ENCODE results near the gene DBN1. TPM values are rescaled to one million over a fixed set of nuclear protein-coding genes. Genes with fewer than 3 reads are reported as not detected.
A peak's percentile ranks its signal among the peaks of the same experiment; 100 is the strongest.

DBN1 gene
- total RNA-seq, 1 experiment from 2014 or later = 41.6 TPM

DNA sequence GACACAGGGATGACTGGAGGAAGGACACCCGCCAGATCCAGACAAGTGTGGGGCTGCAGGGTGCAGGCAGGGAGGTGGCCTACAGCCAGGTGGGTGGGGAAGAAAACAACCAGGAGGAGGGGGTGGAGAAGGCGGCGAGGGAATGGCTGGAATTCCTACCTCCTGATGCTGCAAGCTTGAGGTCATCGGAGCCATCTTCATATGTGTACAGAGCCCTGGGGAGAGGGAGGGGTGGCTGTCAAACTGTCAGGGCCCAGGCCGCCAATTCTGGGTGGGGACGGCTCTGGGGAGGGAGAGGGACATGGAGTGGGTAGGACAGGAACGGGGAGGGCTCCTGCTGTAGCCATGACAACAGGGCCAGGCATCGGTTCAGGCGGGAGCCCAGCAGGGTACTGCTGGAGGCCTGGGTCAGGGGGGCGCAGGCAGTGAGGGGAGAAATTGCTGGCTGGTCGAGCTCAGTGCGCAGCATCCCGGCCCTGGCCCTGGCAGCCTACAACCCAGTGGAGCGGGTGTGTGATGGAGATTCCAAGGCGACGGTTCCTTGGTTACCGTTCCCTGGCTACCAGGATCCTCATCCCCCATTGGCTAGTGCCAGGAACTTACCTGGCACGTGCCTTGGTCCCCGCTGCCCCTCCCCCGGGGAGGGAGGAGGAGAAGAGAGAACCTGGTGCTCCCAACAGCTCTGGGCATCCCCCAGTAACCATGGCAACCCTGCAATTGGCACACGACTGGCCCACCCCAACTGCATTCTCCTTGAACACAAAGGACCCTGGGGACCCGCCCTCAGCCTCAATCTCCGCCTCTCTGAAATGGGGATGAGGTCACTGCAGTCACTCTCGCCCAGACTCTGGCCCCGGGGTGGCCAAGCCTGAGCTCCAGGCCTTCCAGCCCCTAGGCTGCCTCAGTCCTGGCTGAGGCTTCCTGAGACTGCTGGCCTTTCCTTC lies 4.5 kb downstream of the DBN1 start:
- DNase-seq (ENCODE audit: low read depth, low spot score) = no peak
- in situ Hi-C loops (cut with HindIII; ENCODE audit: low pct_unique_long_range_greater_than_20kb, low sequenced_read_pairs) = no loop called here

- no peak for DNase-seq (ENCODE audit: low read depth, low spot score)
- in situ Hi-C loops (cut with HindIII; ENCODE audit: low pct_unique_long_range_greater_than_20kb, low sequenced_read_pairs) = no loop called here
These were observed 5.1 kb downstream of the DBN1 start for GRCh38 chr5:177468329-177468684.

- DNase-seq (ENCODE audit: low read depth, low spot score) = no peak
- in situ Hi-C loops (cut with HindIII; ENCODE audit: low pct_unique_long_range_greater_than_20kb, low sequenced_read_pairs) = no loop called here
These were observed 6.0 kb downstream of the DBN1 start for GRCh38 chr5:177467436-177467835.

GRCh38 chr5:177466861-177467260 lies 6.6 kb downstream of the DBN1 start:
- no peak for DNase-seq (ENCODE audit: low read depth, low spot score)
- in situ Hi-C loops (cut with HindIII; ENCODE audit: low pct_unique_long_range_greater_than_20kb, low sequenced_read_pairs) = no loop called here

DNA sequence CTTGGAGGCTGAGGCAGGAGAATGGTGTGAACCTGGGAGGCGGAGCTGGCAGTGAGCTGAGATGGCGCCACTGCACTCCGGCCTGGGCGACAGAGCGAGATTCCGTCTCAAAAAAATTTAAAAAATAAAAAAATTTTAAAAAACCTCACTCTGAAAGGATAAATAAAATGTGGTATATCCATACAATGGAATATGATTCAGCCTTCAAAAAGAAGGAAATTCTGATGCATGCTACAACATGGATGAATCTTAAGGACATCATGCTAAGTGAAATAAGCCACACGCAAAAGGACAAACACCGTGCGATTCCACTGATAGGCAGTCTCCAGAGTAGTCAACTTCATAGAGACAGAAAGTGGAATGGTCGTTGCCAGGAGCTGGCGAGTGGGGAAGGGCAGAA lies 8.4 kb downstream of the DBN1 start:
- in situ Hi-C loops (cut with HindIII; ENCODE audit: low pct_unique_long_range_greater_than_20kb, low sequenced_read_pairs) = no loop called here
- DNase-seq (ENCODE audit: low read depth, low spot score) = no peak

GRCh38 chr5:177462021-177462670 lies 11.3 kb downstream of the DBN1 start:
- in situ Hi-C loops (cut with HindIII; ENCODE audit: low pct_unique_long_range_greater_than_20kb, low sequenced_read_pairs) = no loop called here
- no peak for DNase-seq (ENCODE audit: low read depth, low spot score)

DNA sequence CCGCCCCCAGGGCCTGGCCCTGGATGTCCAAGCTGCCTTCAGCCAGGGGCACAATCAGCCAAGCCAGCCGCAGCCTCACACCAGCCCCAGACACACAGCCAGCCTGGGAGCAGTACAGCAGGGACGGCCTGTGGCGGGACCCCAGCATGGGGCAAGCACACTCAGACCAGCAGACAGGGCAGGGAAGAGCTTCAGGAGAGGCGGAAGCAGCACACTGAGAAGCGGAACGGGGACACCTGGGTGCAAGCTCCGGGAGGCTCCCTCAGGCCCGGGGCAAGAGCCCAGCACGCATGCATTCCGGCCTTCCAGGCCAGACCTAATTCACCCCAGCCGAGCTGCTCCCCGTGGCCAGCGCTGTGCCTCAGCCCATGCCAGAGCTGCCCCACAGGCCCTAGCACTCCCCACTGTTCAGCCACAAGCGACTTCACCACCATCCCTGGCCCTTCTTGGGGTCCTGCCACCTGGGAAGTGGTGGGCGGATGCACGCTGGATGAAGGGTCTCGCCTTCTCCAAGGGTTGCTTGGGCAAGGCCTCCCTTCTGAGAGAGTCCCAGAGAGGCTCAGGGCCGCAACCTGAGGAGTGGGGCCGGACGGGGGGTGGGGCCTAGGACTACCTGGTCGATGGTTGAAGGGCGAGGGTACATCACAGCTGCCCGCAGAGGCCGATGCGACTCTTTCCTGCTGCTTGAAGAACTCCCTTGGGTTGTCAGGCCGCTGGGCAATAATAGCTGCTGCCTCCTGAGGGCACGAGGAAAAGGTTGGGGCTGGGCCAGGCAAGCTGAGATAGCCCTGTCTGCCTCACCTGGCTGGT lies 13.4 kb downstream of the DBN1 start:
- DNase-seq (ENCODE audit: low read depth, low spot score) = no peak
- in situ Hi-C loops (cut with HindIII; ENCODE audit: low pct_unique_long_range_greater_than_20kb, low sequenced_read_pairs) = no loop called here

DNA sequence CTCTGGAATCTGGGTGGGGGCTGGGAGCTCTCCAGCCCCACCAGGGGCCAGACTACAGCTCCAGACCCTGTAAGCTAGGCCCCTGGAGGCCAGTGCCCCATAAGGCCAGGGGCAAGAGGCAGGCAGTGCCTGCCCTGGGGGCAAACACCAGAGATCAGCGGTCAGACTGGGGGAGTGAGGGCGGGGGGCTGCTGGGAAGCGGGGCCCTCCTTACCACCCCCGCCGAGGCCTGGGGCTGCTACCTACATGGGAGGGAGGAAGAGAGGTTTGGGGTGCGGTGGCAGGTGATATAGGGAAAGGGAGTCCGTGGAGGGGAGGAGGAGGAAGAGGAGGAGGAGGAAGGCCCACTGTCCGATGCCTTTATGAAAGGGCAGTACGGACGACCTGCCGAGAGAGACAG lies 14.1 kb downstream of the DBN1 start:
- in situ Hi-C loops (cut with HindIII; ENCODE audit: low pct_unique_long_range_greater_than_20kb, low sequenced_read_pairs) = no loop called here

GRCh38 chr5:177458912-177459350 lies 14.5 kb downstream of the DBN1 start:
- DNase-seq (ENCODE audit: low read depth, low spot score) = no peak
- in situ Hi-C loops (cut with HindIII; ENCODE audit: low pct_unique_long_range_greater_than_20kb, low sequenced_read_pairs) = no loop called here

More for the DNA sequence above, 14.1 kb downstream of the DBN1 start:
- DNase-seq (ENCODE audit: low read depth, low spot score) = no peak

GRCh38 chr5:177457852-177458681 lies 15.4 kb downstream of the DBN1 start:
- in situ Hi-C loops (cut with HindIII; ENCODE audit: low pct_unique_long_range_greater_than_20kb, low sequenced_read_pairs) = no loop called here
- DNase-seq (ENCODE audit: low read depth, low spot score) = no peak

DNA sequence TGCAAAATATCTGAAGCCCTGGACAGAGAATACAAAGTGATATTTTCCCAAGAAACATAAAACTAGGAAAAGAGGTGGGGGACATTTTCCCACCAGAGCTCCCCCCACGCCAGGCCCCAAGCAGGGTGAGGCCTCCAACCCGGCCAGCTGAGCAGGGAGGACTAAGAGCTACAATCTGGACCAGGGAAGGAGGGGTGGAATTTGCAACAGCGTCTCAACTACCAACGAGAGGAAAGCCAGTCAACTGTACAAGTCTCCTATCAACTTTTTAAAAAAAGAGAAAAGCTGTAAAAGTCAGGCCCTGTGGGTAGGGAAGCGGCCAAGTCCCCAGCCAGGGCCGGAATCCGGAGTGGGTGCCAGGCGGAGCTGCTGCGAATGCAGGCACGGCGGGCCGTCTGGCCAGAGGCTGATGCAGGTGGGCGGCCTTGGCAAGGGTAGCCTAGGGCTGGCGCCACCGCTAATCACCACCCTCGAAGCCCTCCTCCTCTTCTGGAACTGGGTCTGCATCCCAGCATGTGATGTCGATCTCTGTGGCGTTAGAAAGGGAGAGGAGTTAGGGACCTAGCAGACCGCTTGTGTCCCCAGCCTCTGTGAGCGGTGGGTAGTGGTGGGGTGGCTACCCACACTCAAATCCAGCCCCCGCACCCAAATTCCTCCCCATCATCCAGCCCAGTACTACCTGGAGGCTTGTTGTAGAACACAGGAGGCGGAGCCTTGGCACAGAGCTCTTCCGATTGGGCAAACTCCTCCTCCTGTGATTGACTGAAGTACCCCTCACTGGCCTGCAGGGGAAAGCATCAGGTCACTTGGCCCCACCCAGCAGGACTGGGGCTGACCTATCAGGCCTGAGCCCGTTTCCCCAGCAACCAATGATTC lies 16.2 kb downstream of the DBN1 start:
- DNase-seq (ENCODE audit: low read depth, low spot score) = peak; percentile 97
- in situ Hi-C loops (cut with HindIII; ENCODE audit: low pct_unique_long_range_greater_than_20kb, low sequenced_read_pairs) = no loop called here

DNA sequence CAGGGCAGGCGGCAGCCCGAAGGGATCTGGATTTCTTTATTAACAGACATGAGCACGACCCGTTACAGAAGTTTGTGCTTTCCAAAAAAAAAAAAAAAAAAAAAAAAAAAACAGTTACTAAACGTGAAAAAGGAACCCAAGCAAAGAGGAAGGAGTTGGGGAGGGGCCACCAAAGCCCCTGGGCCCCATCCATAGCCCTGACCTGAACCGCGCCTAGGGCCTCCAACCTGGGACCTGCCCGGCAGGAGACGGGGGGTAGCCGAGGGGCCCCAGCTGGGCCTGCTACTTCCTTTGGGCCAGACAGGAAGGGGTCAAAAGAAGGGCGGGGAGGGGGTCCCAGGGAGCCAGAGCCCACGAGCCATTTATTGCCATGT lies 16.9 kb downstream of the DBN1 start:
- DNase-seq (ENCODE audit: low read depth, low spot score) = no peak
- in situ Hi-C loops (cut with HindIII; ENCODE audit: low pct_unique_long_range_greater_than_20kb, low sequenced_read_pairs) = no loop called here

- in situ Hi-C loops (cut with HindIII; ENCODE audit: low pct_unique_long_range_greater_than_20kb, low sequenced_read_pairs) = no loop called here
- DNase-seq (ENCODE audit: low read depth, low spot score) = peak; percentile 77
These were observed 17.5 kb downstream of the DBN1 start for GRCh38 chr5:177455661-177456590.

- no peak for DNase-seq (ENCODE audit: low read depth, low spot score)
- in situ Hi-C loops (cut with HindIII; ENCODE audit: low pct_unique_long_range_greater_than_20kb, low sequenced_read_pairs) = no loop called here
These were observed 18.3 kb downstream of the DBN1 start for GRCh38 chr5:177455036-177455660.

DNA sequence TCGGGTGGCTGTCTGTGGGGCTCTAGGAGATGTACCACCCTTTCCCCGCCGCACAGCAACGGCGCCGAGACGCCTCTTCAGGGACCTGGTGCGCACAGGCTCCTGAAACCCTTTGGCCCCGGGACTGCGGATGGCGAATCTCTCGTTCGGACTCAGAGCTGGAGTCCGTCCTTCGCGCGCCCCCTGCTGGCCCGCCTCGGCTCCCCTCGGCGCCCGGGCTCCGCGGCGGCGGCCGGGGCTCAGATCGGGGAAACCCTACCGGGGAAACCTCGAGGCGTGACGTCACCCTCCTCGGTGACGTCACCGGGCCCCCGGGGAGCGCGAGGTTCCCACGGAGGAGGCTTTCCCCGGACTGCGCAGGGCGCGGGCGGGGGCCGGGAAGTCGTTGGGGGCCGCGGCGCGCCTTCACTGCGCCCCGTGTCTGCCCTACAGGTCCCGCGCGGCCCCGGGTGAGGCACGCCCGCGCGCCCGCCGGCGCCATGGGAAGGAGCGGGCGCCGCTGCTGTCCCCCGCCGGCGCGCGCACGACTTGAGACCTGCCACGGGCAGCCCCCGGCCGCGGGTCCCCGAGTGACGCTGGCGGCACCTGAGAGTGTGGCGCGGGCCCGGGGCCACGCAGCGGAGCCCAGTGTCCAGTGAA lies 18.9 kb downstream of the DBN1 start:
- in situ Hi-C loops (cut with HindIII; ENCODE audit: low pct_unique_long_range_greater_than_20kb, low sequenced_read_pairs) = no loop called here
- peak; percentile 78 for DNase-seq (ENCODE audit: low read depth, low spot score)
